GM23338 (cell line): ENCODE data around the gene CD24. TPM values are rescaled to one million over a fixed set of nuclear protein-coding genes. Genes with fewer than 3 reads are reported as not detected.

Source experiments
- ATAC-seq: fragments of 200-7000 bp; cut with Tn5 transposase; 3 replicates; pipeline ENCODE4 v1.9.1; 2020
- DNase-seq: peaks from one replicate; pipeline ENCODE4 v3.0.0-alpha.2; 2015; ENCODE audit warnings: low spot score
- H2AFZ ChIP-seq: fragments of 200-600 bp; sonication (generic); 2 replicates; pipeline ENCODE4 v1.8.0; 2016; ENCODE audit warnings: antibody characterized with exemption, mild to moderate bottlenecking, moderate library complexity
- H3F3A ChIP-seq: fragments of 200-600 bp; sonication (generic); replicated peaks from 2 replicates; pipeline ENCODE4 v1.8.0; 2017; ENCODE audit warnings: antibody characterized with exemption, mixed run types, low read depth
- H3K27ac ChIP-seq: fragments of 200-600 bp; sonication (generic); 2 replicates; pipeline ENCODE4 v1.6.1; 2016; ENCODE audit warnings: low read depth
- H3K27me3 ChIP-seq: fragments of 200-600 bp; sonication (generic); 2 replicates; pipeline ENCODE4 v1.8.0; 2016; ENCODE audit warnings: mild to moderate bottlenecking, mixed run types, moderate library complexity; ENCODE audit not compliant: insufficient read depth
- H3K36me3 ChIP-seq: fragments of 200-600 bp; sonication (generic); 2 replicates; pipeline ENCODE4 v1.8.0; 2016; ENCODE audit warnings: mild to moderate bottlenecking; ENCODE audit not compliant: insufficient read depth
- H3K4me1 ChIP-seq: fragments of 200-600 bp; sonication (generic); 2 replicates; pipeline ENCODE4 v1.8.0; 2016; ENCODE audit warnings: mild to moderate bottlenecking, moderate library complexity; ENCODE audit not compliant: insufficient read depth
- H3K4me2 ChIP-seq: fragments of 200-600 bp; sonication (generic); 2 replicates; pipeline ENCODE4 v1.7.1; 2017; ENCODE audit warnings: mixed run types
- H3K4me3 ChIP-seq: fragments of 200-600 bp; sonication (generic); 2 replicates; pipeline ENCODE4 v1.6.1; 2016; ENCODE audit warnings: mixed run types
- H3K79me2 ChIP-seq: fragments of 200-600 bp; sonication (generic); replicated peaks from 2 replicates; pipeline ENCODE4 v1.8.0; 2017; ENCODE audit warnings: mild to moderate bottlenecking; ENCODE audit not compliant: insufficient read depth
- H3K9me2 ChIP-seq: fragments of 200-600 bp; sonication (generic); 2 replicates; pipeline ENCODE4 v1.8.0; 2017; ENCODE audit not compliant: insufficient read depth
- H4K20me1 ChIP-seq: fragments of 200-600 bp; sonication (generic); replicated peaks from 2 replicates; pipeline ENCODE4 v1.8.0; 2017; ENCODE audit warnings: mild to moderate bottlenecking; ENCODE audit not compliant: insufficient read depth
- H3K27ac Mint-ChIP-seq: 2 replicates; pipeline ENCODE4 v1.8.0; 2020; ENCODE audit warnings: inconsistent platforms, mild to moderate bottlenecking, moderate library complexity, mixed read lengths
- H3K27me3 Mint-ChIP-seq: 3 replicates; pipeline ENCODE4 v1.8.0; 2022; ENCODE audit warnings: low read depth, mild to moderate bottlenecking, moderate library complexity, mixed read lengths, inconsistent platforms; ENCODE audit not compliant: insufficient read depth, poor library complexity
- H3K36me3 Mint-ChIP-seq: 3 replicates; pipeline ENCODE4 v1.8.0; 2021; ENCODE audit warnings: low read depth, mild to moderate bottlenecking, inconsistent platforms, moderate library complexity, mixed read lengths
- H3K4me1 Mint-ChIP-seq: 3 replicates; pipeline ENCODE4 v1.8.0; 2020; ENCODE audit warnings: mild to moderate bottlenecking, inconsistent platforms, mixed read lengths
- H3K4me3 Mint-ChIP-seq: 3 replicates; pipeline ENCODE4 v1.8.0; 2021; ENCODE audit warnings: moderate library complexity, mild to moderate bottlenecking, inconsistent platforms, mixed read lengths
- H3K9me3 Mint-ChIP-seq: 3 replicates; pipeline ENCODE4 v1.8.0; 2020; ENCODE audit warnings: moderate library complexity, mild to moderate bottlenecking, inconsistent platforms, mixed read lengths
- CREB1 ChIP-seq: fragments of 250-450 bp; sonication (Bioruptor Pico); IDR thresholded peaks from 2 replicates; pipeline ENCODE4 v1.5.0; 2020; ENCODE audit warnings: low read depth, mild to moderate bottlenecking, moderate library complexity
- CTCF ChIP-seq, 2 experiments: fragments of 200-600 bp in 1 of 2; sonication (generic) in 1 of 2; conservative IDR thresholded peaks; 2 replicates each; pipeline versions ENCODE4 v1.5.1 to v1.6.1; 2016 to 2017; ENCODE audit warnings: antibody characterized with exemption in 2 of 2, low read depth in 2 of 2, mild to moderate bottlenecking in 2 of 2, moderate library complexity in 1 of 2
- JUNB ChIP-seq: IDR thresholded peaks from one replicate; pipeline ENCODE4 v1.6.1; 2016; ENCODE audit warnings: antibody characterized with exemption; ENCODE audit not compliant: unreplicated experiment
- ZNF462 ChIP-seq: fragments of 250-450 bp; sonication (Bioruptor Pico); IDR thresholded peaks from 2 replicates; pipeline ENCODE4 v1.5.0; 2020; ENCODE audit warnings: mild to moderate bottlenecking, moderate library complexity
- polyA plus RNA-seq: library from polyadenylated mRNA; unstranded; fragments of >200 nt; fragmentation: Nextera tagmentation; extraction: Ambion mirVana; gene quantifications from 2 replicates; pipeline ENCODE4 v1.2.1, GENCODE V29; 2016
- total RNA-seq: library from RNA; depleted of rRNA; stranded (reverse); fragments of >200 nt; shearing (Covaris generic); gene quantifications from 2 replicates; pipeline ENCODE4 v1.2.3, GENCODE V29; 2014
- TF ChIP-seq, protein P1 (sequence below): IDR thresholded peaks from one replicate; pipeline ENCODE4 v1.6.1; 2018; ENCODE audit warnings: antibody characterized with exemption; ENCODE audit not compliant: unreplicated experiment

The CD24 gene
- total and polyA plus RNA-seq, 2 experiments from 2014 or later = 1,373 to 2,907 TPM

DNA sequence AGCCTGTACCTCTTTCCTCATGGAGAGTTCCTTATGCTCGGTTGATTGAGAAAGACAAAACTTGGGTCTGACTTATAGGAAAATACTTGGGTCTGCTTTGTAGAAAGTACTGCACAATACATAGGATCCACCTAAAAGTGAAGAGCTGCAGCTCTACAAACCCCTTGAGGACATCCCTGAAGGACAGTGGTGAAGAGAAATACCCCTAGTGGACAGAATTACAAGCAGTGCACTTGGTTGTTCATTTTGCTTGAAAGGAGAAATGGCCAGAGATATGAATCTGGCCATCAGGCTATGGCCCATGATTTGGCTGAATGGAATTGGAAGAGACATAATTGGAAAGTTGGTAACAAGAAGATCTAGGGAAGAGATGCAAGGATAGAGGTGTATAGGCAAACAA is 8.3 kb downstream of the CD24 start:
- Histone ChIP-seq H3K9me2 (peaks cover 15% of the 10 kb centered on the region; the same call in 1 of the 2 replicates), H3K27ac (no peak overlapping the region), H3K4me3 (no peak overlapping the region), H3K27me3 (no peaks in the 10 kb centered on the region), H3K79me2 (peaks cover 15% of the 10 kb centered on the region), H2AFZ (no peak overlapping the region), H4K20me1 (no peaks in the 10 kb centered on the region), H3F3A (peaks cover 24% of the 10 kb centered on the region), H3K4me1 (no peaks in the 10 kb centered on the region), H3K36me3 (peaks cover 12% of the 10 kb centered on the region; the same call in 1 of the 2 replicates), H3K4me2 (no peak overlapping the region)
- Mint-ChIP-seq H3K9me3 (peaks cover 20% of the 10 kb centered on the region; the same call in 2 of the 3 replicates), H3K36me3 (peaks cover 46% of the 10 kb centered on the region), H3K4me3 (no peak overlapping the region), H3K27me3 (peaks cover 29% of the 10 kb centered on the region), H3K4me1 (peaks cover 6% of the 10 kb centered on the region; the same call in 2 of the 3 replicates), H3K27ac (no peak overlapping the region)
- DNase-seq (no peak), ATAC-seq (no peak)
- TF ChIP-seq, protein P1, sequence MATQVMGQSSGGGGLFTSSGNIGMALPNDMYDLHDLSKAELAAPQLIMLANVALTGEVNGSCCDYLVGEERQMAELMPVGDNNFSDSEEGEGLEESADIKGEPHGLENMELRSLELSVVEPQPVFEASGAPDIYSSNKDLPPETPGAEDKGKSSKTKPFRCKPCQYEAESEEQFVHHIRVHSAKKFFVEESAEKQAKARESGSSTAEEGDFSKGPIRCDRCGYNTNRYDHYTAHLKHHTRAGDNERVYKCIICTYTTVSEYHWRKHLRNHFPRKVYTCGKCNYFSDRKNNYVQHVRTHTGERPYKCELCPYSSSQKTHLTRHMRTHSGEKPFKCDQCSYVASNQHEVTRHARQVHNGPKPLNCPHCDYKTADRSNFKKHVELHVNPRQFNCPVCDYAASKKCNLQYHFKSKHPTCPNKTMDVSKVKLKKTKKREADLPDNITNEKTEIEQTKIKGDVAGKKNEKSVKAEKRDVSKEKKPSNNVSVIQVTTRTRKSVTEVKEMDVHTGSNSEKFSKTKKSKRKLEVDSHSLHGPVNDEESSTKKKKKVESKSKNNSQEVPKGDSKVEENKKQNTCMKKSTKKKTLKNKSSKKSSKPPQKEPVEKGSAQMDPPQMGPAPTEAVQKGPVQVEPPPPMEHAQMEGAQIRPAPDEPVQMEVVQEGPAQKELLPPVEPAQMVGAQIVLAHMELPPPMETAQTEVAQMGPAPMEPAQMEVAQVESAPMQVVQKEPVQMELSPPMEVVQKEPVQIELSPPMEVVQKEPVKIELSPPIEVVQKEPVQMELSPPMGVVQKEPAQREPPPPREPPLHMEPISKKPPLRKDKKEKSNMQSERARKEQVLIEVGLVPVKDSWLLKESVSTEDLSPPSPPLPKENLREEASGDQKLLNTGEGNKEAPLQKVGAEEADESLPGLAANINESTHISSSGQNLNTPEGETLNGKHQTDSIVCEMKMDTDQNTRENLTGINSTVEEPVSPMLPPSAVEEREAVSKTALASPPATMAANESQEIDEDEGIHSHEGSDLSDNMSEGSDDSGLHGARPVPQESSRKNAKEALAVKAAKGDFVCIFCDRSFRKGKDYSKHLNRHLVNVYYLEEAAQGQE = no peak
- TF ChIP-seq CTCF (conservative IDR thresholded peaks at IDR 0.05; ENCODE audit: low read depth in 2 of 2) (peak in 1 of 2 experiments; percentile 42; a peak in 2 of 4 replicates), CREB1 (CRISPR knock-in tag) (no peak), JUNB (no peak)

GRCh38 chr6:106964954-106965353 is 9.6 kb downstream of the CD24 start:
- Histone ChIP-seq H3K27ac (no peak overlapping the region), H3K9me2 (peaks cover 15% of the 10 kb centered on the region; the same call in 1 of the 2 replicates), H3K4me2 (no peak overlapping the region), H3F3A (peaks cover 19% of the 10 kb centered on the region), H2AFZ (no peak overlapping the region), H3K27me3 (no peaks in the 10 kb centered on the region), H3K79me2 (peaks cover 3% of the 10 kb centered on the region; the same call in 1 of the 2 replicates), H3K36me3 (peaks cover 4% of the 10 kb centered on the region; the same call in 1 of the 2 replicates), H3K4me3 (no peak overlapping the region), H3K4me1 (no peaks in the 10 kb centered on the region), H4K20me1 (no peaks in the 10 kb centered on the region)
- Mint-ChIP-seq H3K4me3 (no peak overlapping the region), H3K36me3 (peaks cover 33% of the 10 kb centered on the region), H3K4me1 (peaks cover 2% of the 10 kb centered on the region; the same call in 2 of the 3 replicates), H3K27me3 (peaks cover 27% of the 10 kb centered on the region), H3K27ac (no peak overlapping the region), H3K9me3 (peaks cover 13% of the 10 kb centered on the region; the same call in 1 of the 3 replicates)
- ATAC-seq = no peak
- DNase-seq = no peak
- no peak for TF ChIP-seq ZNF462
- TF ChIP-seq, protein P1 = no peak
